ENCODE data around the gene NAGLU. TPM values are rescaled to one million over a fixed set of nuclear protein-coding genes. Genes with fewer than 3 reads are reported as not detected.

The NAGLU gene
- total and polyA plus RNA-seq, 2 experiments from 2014 or later, result 39.4 to 68.1 TPM

DNA sequence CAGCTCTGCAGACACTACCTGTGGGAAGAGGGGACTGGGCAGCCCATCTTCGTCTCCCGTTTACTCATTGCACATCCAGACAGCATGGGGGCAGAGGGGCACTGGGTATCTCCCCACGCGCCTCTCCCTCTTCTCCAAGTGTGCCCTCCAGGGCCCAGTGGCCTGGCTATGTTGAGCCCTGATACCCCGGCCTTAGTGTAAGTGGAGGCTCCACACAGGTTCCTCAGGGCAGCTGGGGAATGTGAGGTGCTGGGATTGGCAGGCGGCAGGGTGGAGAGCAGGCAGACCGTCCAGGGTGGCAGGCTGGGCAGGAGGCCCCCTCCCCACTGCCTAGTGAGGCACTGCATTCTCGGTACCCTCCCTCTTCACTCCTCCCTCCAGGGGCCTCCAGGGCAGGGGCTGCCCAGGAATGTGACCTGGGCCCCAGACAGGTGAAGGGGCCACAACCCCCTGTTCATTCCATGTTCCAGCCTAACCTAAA, 13.2 kb upstream of the NAGLU start:
- no peaks in the 10 kb centered on the region for H3K36me3 ChIP-seq (ENCODE audit: low read depth)
- in situ Hi-C loops (cut with MboI), result loop anchor here (10.0 kb wide), 1 partner anchor 198 kb away; no protein-coding TSS in a partner anchor
- H3K27me3 ChIP-seq (replicated peaks; ENCODE audit: insufficient read depth), result no peaks in the 10 kb centered on the region
- no peak overlapping the region for H3K9ac ChIP-seq
- no peaks in the 10 kb centered on the region for H3K79me2 ChIP-seq (ENCODE audit: insufficient read depth)
- no peak overlapping the region for H3K4me2 ChIP-seq (ENCODE audit: unreplicated experiment)
- H3F3A ChIP-seq (ENCODE audit: insufficient read depth), result peaks cover 73% of the 10 kb centered on the region
- DNase-seq, result no peak
- H3K27ac ChIP-seq, result peak overlapping the region; percentile 99; the same call in 1 of the 2 replicates
- H3K9me2 ChIP-seq (ENCODE audit: insufficient read depth), result no peaks in the 10 kb centered on the region
- H3K4me1 ChIP-seq (ENCODE audit: insufficient read depth), result peaks cover 83% of the 10 kb centered on the region
- no peak overlapping the region for H2AFZ ChIP-seq
- no peaks in the 10 kb centered on the region for H4K20me1 ChIP-seq (ENCODE audit: insufficient read depth)
- no peaks in the 10 kb centered on the region for H3K9me3 ChIP-seq (ENCODE audit: low read depth)
- H3K4me3 ChIP-seq, result no peak overlapping the region
- TF ChIP-seq EZH2 (IDR thresholded peaks at IDR 0.05; ENCODE audit: insufficient read depth, poor library complexity, severe bottlenecking), result no peak
- no peak for TF ChIP-seq EZH2phosphoT487 (IDR thresholded peaks at IDR 0.05; ENCODE audit: insufficient read depth, low read depth)
- WGBS, 2 experiments (ENCODE audit: low coverage in 1 of 2, low lambda C conversion rate in 2 of 2, missing lambda C conversion rate in 2 of 2), result 92 to 93% methylated on average over 8 of the region's 8 CpGs

DNA sequence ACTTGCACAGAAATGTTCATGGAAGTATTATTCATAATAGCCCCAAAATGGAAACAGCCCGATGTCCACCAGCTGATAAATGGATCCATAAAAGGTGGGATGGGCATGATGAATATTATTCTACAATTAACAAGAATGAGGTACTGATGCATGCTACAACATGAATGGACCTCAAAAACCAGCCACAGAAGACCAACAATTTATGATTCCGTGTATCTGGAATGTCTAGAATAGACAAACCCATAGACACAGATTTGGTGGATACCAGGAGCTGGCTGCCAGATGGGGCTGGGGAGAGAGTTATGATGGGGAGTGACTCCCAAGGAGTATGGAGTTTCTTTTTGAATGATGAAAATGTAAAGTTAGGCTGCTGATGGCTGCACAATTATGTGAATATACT, 10.8 kb upstream of the NAGLU start:
- WGBS, 2 experiments (ENCODE audit: low coverage in 1 of 2, low lambda C conversion rate in 2 of 2, missing lambda C conversion rate in 2 of 2), result 11% methylated on average over 2 of the region's 2 CpGs
- Histone ChIP-seq H3K9ac (no peak overlapping the region), H4K20me1 (ENCODE audit: insufficient read depth) (no peaks in the 10 kb centered on the region), H3K79me2 (ENCODE audit: insufficient read depth) (no peaks in the 10 kb centered on the region), H3K9me3 (ENCODE audit: low read depth) (no peaks in the 10 kb centered on the region), H3K36me3 (ENCODE audit: low read depth) (no peaks in the 10 kb centered on the region), H3K4me1 (ENCODE audit: insufficient read depth) (peaks cover 62% of the 10 kb centered on the region), H3K27me3 (replicated peaks; ENCODE audit: insufficient read depth) (no peaks in the 10 kb centered on the region), H3K4me2 (ENCODE audit: unreplicated experiment) (peak overlapping the region; percentile 19), H3F3A (ENCODE audit: insufficient read depth) (peaks cover 54% of the 10 kb centered on the region), H2AFZ (no peak overlapping the region), H3K4me3 (no peak overlapping the region), H3K27ac (peak overlapping the region; percentile 48), H3K9me2 (ENCODE audit: insufficient read depth) (no peaks in the 10 kb centered on the region)
- peak; percentile 74 for DNase-seq
- in situ Hi-C loops (cut with MboI), result loop anchor here (10.0 kb wide), 1 partner anchor 200 kb away; no protein-coding TSS in a partner anchor
- TF ChIP-seq EZH2 (IDR thresholded peaks at IDR 0.05; ENCODE audit: insufficient read depth, poor library complexity, severe bottlenecking) (no peak), EZH2phosphoT487 (IDR thresholded peaks at IDR 0.05; ENCODE audit: insufficient read depth, low read depth) (no peak)

- Histone ChIP-seq H3K9me3 (ENCODE audit: low read depth) (no peaks in the 10 kb centered on the region), H3K36me3 (ENCODE audit: low read depth) (no peaks in the 10 kb centered on the region), H3K4me2 (ENCODE audit: unreplicated experiment) (no peak overlapping the region), H3K27me3 (replicated peaks; ENCODE audit: insufficient read depth) (no peaks in the 10 kb centered on the region), H3F3A (ENCODE audit: insufficient read depth) (peaks cover 47% of the 10 kb centered on the region), H3K4me1 (ENCODE audit: insufficient read depth) (peaks cover 54% of the 10 kb centered on the region), H3K4me3 (no peak overlapping the region), H2AFZ (no peak overlapping the region), H3K9me2 (ENCODE audit: insufficient read depth) (no peaks in the 10 kb centered on the region), H4K20me1 (ENCODE audit: insufficient read depth) (no peaks in the 10 kb centered on the region), H3K9ac (no peak overlapping the region), H3K27ac (peak overlapping the region; percentile 48), H3K79me2 (ENCODE audit: insufficient read depth) (no peaks in the 10 kb centered on the region)
- peak; percentile 66 for DNase-seq
- in situ Hi-C loops (cut with MboI), result loop anchor here (10.0 kb wide), 1 partner anchor 201 kb away; no protein-coding TSS in a partner anchor
- no peak for TF ChIP-seq EZH2 (IDR thresholded peaks at IDR 0.05; ENCODE audit: insufficient read depth, poor library complexity, severe bottlenecking)
- TF ChIP-seq EZH2phosphoT487 (IDR thresholded peaks at IDR 0.05; ENCODE audit: insufficient read depth, low read depth), result no peak
- 87 to 92% methylated on average over 6 of the region's 6 CpGs for WGBS, 2 experiments (ENCODE audit: low coverage in 1 of 2, low lambda C conversion rate in 2 of 2, missing lambda C conversion rate in 2 of 2)
Measured at GRCh38 chr17:42526031-42526444, 10.0 kb upstream of the NAGLU start.

GRCh38 chr17:42527932-42528331, 8.1 kb upstream of the NAGLU start:
- Histone ChIP-seq H3K9me2 (ENCODE audit: insufficient read depth) (no peaks in the 10 kb centered on the region), H3K9me3 (ENCODE audit: low read depth) (no peaks in the 10 kb centered on the region), H3K27me3 (replicated peaks; ENCODE audit: insufficient read depth) (no peaks in the 10 kb centered on the region), H3K9ac (no peak overlapping the region), H3K79me2 (ENCODE audit: insufficient read depth) (no peaks in the 10 kb centered on the region), H3K4me1 (ENCODE audit: insufficient read depth) (peaks cover 35% of the 10 kb centered on the region), H3K36me3 (ENCODE audit: low read depth) (no peaks in the 10 kb centered on the region), H4K20me1 (ENCODE audit: insufficient read depth) (no peaks in the 10 kb centered on the region), H3K4me2 (ENCODE audit: unreplicated experiment) (no peak overlapping the region), H2AFZ (no peak overlapping the region), H3K4me3 (no peak overlapping the region), H3K27ac (no peak overlapping the region), H3F3A (ENCODE audit: insufficient read depth) (peaks cover 36% of the 10 kb centered on the region)
- in situ Hi-C loops (cut with MboI), result loop anchor here (10.0 kb wide), 1 partner anchor 203 kb away; no protein-coding TSS in a partner anchor
- 93 to 94% methylated on average over 6 of the region's 6 CpGs for WGBS, 2 experiments (ENCODE audit: low coverage in 1 of 2, low lambda C conversion rate in 2 of 2, missing lambda C conversion rate in 2 of 2)
- DNase-seq, result no peak
- TF ChIP-seq EZH2phosphoT487 (IDR thresholded peaks at IDR 0.05; ENCODE audit: insufficient read depth, low read depth) (no peak), EZH2 (IDR thresholded peaks at IDR 0.05; ENCODE audit: insufficient read depth, poor library complexity, severe bottlenecking) (no peak)

Measured in GM23248 (cell line).